ENCODE measurements around the gene BCKDK. TPM values are rescaled to one million over a fixed set of nuclear protein-coding genes. Genes with fewer than 3 reads are reported as not detected.
A peak's percentile ranks its signal among the peaks of the same experiment; 100 is the strongest.

Gene BCKDK
- total RNA-seq, 1 donor from 2014 or later, result 37.0 TPM

- TF ChIP-seq CTCF (IDR thresholded peaks at IDR 0.05; ENCODE audit: unreplicated experiment), result no peak
- Mint-ChIP-seq H3K4me3 (no peak overlapping the region), H3K9me3 (no peaks in the 10 kb centered on the region), H3K27ac (peak overlapping the region; percentile 88), H3K27me3 (ENCODE audit: low read depth) (no peaks in the 10 kb centered on the region), H3K36me3 (peaks cover 25% of the 10 kb centered on the region), H3K4me1 (peaks cover 7% of the 10 kb centered on the region)
- DNase-seq (ENCODE audit: low spot score in 2 of 2, unreplicated experiment in 2 of 2), result no peak
Measured at GRCh38 chr16:31064882-31065461, 43.2 kb upstream of the BCKDK start.

GRCh38 chr16:31067342-31067741, 40.8 kb upstream of the BCKDK start:
- no peak overlapping the region for H3K27ac Mint-ChIP-seq
- no peak for TF ChIP-seq CTCF (IDR thresholded peaks at IDR 0.05; ENCODE audit: unreplicated experiment)
- H3K4me3 Mint-ChIP-seq, result no peak overlapping the region
- no peak for DNase-seq (ENCODE audit: low spot score in 2 of 2, unreplicated experiment in 2 of 2)
- peaks cover 12% of the 10 kb centered on the region for H3K36me3 Mint-ChIP-seq
- H3K9me3 Mint-ChIP-seq, result no peaks in the 10 kb centered on the region
- no peaks in the 10 kb centered on the region for H3K27me3 Mint-ChIP-seq (ENCODE audit: low read depth)
- peaks cover 15% of the 10 kb centered on the region for H3K4me1 Mint-ChIP-seq

DNA sequence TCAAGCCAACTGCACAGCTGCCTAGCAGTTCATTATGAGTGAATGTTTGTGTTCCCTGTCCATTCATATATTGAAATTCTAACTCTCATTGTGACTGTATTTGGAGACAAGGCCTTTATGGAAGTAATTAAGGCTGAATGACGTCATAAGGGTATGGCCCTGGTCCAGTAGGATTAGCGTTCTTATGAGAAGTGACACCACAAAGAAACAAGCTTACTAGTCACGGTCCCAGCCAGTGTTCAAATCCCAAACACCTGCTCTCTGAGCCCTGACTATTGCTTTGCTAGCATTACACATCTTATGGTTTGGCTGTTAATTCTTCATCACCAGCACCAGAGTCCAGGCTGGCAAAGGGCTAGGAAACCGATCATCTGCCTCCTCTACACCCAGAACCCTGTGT, 36.3 kb upstream of the BCKDK start:
- peaks cover 21% of the 10 kb centered on the region for H3K4me1 Mint-ChIP-seq
- H3K27ac Mint-ChIP-seq, result peak overlapping the region; percentile 96
- H3K27me3 Mint-ChIP-seq (ENCODE audit: low read depth), result no peaks in the 10 kb centered on the region
- no peak for DNase-seq (ENCODE audit: low spot score in 2 of 2, unreplicated experiment in 2 of 2)
- H3K4me3 Mint-ChIP-seq, result peak overlapping the region; percentile 99
- no peak for TF ChIP-seq CTCF (IDR thresholded peaks at IDR 0.05; ENCODE audit: unreplicated experiment)
- no peaks in the 10 kb centered on the region for H3K36me3 Mint-ChIP-seq
- H3K9me3 Mint-ChIP-seq, result no peaks in the 10 kb centered on the region

GRCh38 chr16:31072540-31073141, 35.5 kb upstream of the BCKDK start:
- no peak for TF ChIP-seq CTCF (IDR thresholded peaks at IDR 0.05; ENCODE audit: unreplicated experiment)
- Mint-ChIP-seq H3K4me1 (peaks cover 21% of the 10 kb centered on the region), H3K4me3 (peak overlapping the region; percentile 99), H3K9me3 (no peaks in the 10 kb centered on the region), H3K27ac (peak overlapping the region; percentile 96), H3K36me3 (peaks cover under 1% of the 10 kb centered on the region), H3K27me3 (ENCODE audit: low read depth) (no peaks in the 10 kb centered on the region)
- no peak for DNase-seq (ENCODE audit: low spot score in 2 of 2, unreplicated experiment in 2 of 2)

- H3K4me3 Mint-ChIP-seq, result peak overlapping the region; percentile 99
- TF ChIP-seq CTCF (IDR thresholded peaks at IDR 0.05; ENCODE audit: unreplicated experiment), result no peak
Measured at GRCh38 chr16:31073142-31073969, 34.8 kb upstream of the BCKDK start.

More at GRCh38 chr16:31073142-31073969, 34.8 kb upstream of the BCKDK start:
- DNase-seq (ENCODE audit: low spot score in 2 of 2, unreplicated experiment in 2 of 2), result peak; percentile 85 to 87
- Mint-ChIP-seq H3K4me1 (peaks cover 21% of the 10 kb centered on the region), H3K27me3 (ENCODE audit: low read depth) (no peaks in the 10 kb centered on the region), H3K36me3 (peaks cover 6% of the 10 kb centered on the region), H3K27ac (peak overlapping the region; percentile 96), H3K9me3 (no peaks in the 10 kb centered on the region)
